Keratinocyte (primary cell): ENCODE results near the gene MYEF2. TPM values are rescaled to one million over a fixed set of nuclear protein-coding genes. Genes with fewer than 3 reads are reported as not detected.

ENCODE experiments used
- DNase-seq: peaks from one replicate; pipeline ENCODE4 v3.0.0-alpha.2; 2011; ENCODE audit warnings: low read depth, missing footprints, low spot score
- FAIRE-seq: peaks from 2 replicates; lab custom pipeline; 2011; peaks lifted over from hg19 to GRCh38; lab: Jason Lieb, UNC
- H2AFZ ChIP-seq: 2 replicates; pipeline ENCODE4 v1.6.0; 2012; ENCODE audit warnings: low read length, control low read depth, inconsistent platforms; ENCODE audit not compliant: control insufficient read depth
- H3K27ac ChIP-seq: 2 replicates; pipeline ENCODE4 v1.5.1; 2011; ENCODE audit warnings: low read length; ENCODE audit not compliant: control insufficient read depth, insufficient read depth
- H3K27me3 ChIP-seq: 3 replicates; pipeline ENCODE4 v1.6.0; 2011; ENCODE audit warnings: low read length; ENCODE audit not compliant: control insufficient read depth, insufficient read depth; ENCODE audit errors: extremely low read depth
- H3K36me3 ChIP-seq, 2 experiments: 2 replicates in 1 of 2; 3 replicates in 1 of 2; pipeline ENCODE4 v1.5.1; 2011; ENCODE audit warnings: low read length in 2 of 2, mild to moderate bottlenecking in 1 of 2; ENCODE audit not compliant: control insufficient read depth in 2 of 2, insufficient read depth in 2 of 2; ENCODE audit errors: extremely low read depth in 1 of 2
- H3K4me1 ChIP-seq: 3 replicates; pipeline ENCODE4 v1.5.1; 2011; ENCODE audit warnings: low read length; ENCODE audit not compliant: control insufficient read depth, insufficient read depth; ENCODE audit errors: extremely low read depth
- H3K4me2 ChIP-seq: 3 replicates; pipeline ENCODE4 v1.6.0; 2011; ENCODE audit warnings: low read depth, low read length; ENCODE audit not compliant: control insufficient read depth, insufficient read depth; ENCODE audit errors: extremely low read depth
- H3K4me3 ChIP-seq, 3 experiments: fragments of 200-600 bp in 1 of 3; sonication (generic) in 1 of 3; 2 replicates in 2 of 3; 3 replicates in 1 of 3; pipeline ENCODE4 v1.5.1; 2011 to 2016; ENCODE audit warnings: low read length in 3 of 3, mild to moderate bottlenecking in 3 of 3, control low read depth in 2 of 3, inconsistent platforms in 1 of 3, low read depth in 1 of 3, mixed read lengths in 1 of 3, mixed run types in 1 of 3, moderate library complexity in 1 of 3; ENCODE audit not compliant: control insufficient read depth in 2 of 3, insufficient read depth in 2 of 3; ENCODE audit errors: extremely low read depth in 1 of 3
- H3K79me2 ChIP-seq: 2 replicates; pipeline ENCODE4 v1.6.0; 2012; ENCODE audit warnings: low read length; ENCODE audit not compliant: control insufficient read depth, insufficient read depth
- H3K9ac ChIP-seq: 3 replicates; pipeline ENCODE4 v1.6.0; 2011; ENCODE audit warnings: low read length; ENCODE audit not compliant: control insufficient read depth, insufficient read depth; ENCODE audit errors: extremely low read depth
- H3K9me1 ChIP-seq: 3 replicates; pipeline ENCODE4 v1.6.0; 2011; ENCODE audit warnings: low read length; ENCODE audit not compliant: control insufficient read depth, insufficient read depth; ENCODE audit errors: extremely low read depth
- H3K9me3 ChIP-seq: 2 replicates; pipeline ENCODE4 v1.5.1; 2012; ENCODE audit warnings: low read depth, low read length; ENCODE audit not compliant: control insufficient read depth
- H4K20me1 ChIP-seq: 3 replicates; pipeline ENCODE4 v1.6.0; 2011; ENCODE audit warnings: low read length; ENCODE audit not compliant: control insufficient read depth, insufficient read depth; ENCODE audit errors: extremely low read depth
- EZH2 ChIP-seq: IDR thresholded peaks from one replicate; pipeline ENCODE4 v1.6.1; 2012; ENCODE audit warnings: inconsistent platforms, mild to moderate bottlenecking, low read length, moderate library complexity
- dilution Hi-C: fragments of 300-500 bp; cut with MboI; formaldehyde crosslinking; loops from one replicate; pipeline ENCODE4 v1.7.0; 2020; ENCODE audit warnings: low sequenced_read_pairs; ENCODE audit not compliant: extremely low pct_ligation_motif_present
- polyA plus RNA-seq, 5 experiments: library from polyadenylated mRNA; depleted of rRNA in 3 of 5; stranded (reverse) in 3 of 5; stranded (forward) in 1 of 5; unstranded in 1 of 5; fragments of >200 nt; gene quantifications; 1 replicate in 1 of 5; 2 replicates in 3 of 5; 3 replicates in 1 of 5; pipeline versions ENCODE4 v1.2.1 to v1.2.3, GENCODE V29; 2011 to 2012; ENCODE audit warnings: missing spikeins in 2 of 5, low read depth in 1 of 5, low replicate concordance in 1 of 5
- TF ChIP-seq, protein P1 (sequence below), 3 experiments: IDR thresholded peaks in 1 of 3; conservative IDR thresholded peaks in 1 of 3; optimal IDR thresholded peaks in 1 of 3; 2 replicates in 2 of 3; 3 replicates in 1 of 3; pipeline versions ENCODE3 to v1.5.1; 2011; ENCODE audit warnings: low read length in 3 of 3, mild to moderate bottlenecking in 3 of 3, moderate library complexity in 2 of 3, control low read depth in 1 of 3, inconsistent platforms in 1 of 3; ENCODE audit not compliant: insufficient read depth in 2 of 3; ENCODE audit errors: extremely low read depth in 1 of 3

Gene MYEF2
- polyA plus RNA-seq, 1 donor (not counting 4 experiments of a cell fraction or from before 2014, with no cell fraction given) = 2.8 TPM

DNA sequence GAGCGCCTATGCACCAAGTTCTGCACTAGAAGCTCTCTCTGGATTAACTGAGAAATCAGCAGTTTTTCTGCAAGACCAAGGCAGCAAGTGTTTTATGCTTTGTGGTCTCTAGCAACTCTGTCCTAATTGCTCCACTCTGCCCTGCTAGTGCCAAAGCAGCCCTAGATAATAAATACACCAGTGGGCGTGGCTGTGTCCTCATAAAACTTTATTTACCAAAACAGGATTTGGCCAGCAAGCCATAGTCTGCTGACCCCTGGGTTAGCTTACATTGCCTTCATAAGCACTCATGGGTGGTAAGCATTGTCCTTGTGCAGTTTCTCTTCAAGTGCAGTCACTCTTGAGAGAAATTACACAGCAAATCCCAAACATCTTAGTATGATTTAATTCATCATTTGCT, 88.0 kb downstream of the MYEF2 start:
- H3K4me2 ChIP-seq = no peak overlapping the region
- H4K20me1 ChIP-seq = no peaks in the 10 kb centered on the region
- no peak overlapping the region for H3K9ac ChIP-seq
- no peak overlapping the region for H3K4me3 ChIP-seq
- no peaks in the 10 kb centered on the region for H3K36me3 ChIP-seq
- no peaks in the 10 kb centered on the region for H3K79me2 ChIP-seq
- FAIRE-seq (no peak), DNase-seq (no peak)
- no peaks in the 10 kb centered on the region for H3K9me3 ChIP-seq
- H3K27ac ChIP-seq = no peak overlapping the region
- no peak overlapping the region for H2AFZ ChIP-seq
- dilution Hi-C loops = no loop called here
- H3K4me1 ChIP-seq = no peaks in the 10 kb centered on the region
- no peaks in the 10 kb centered on the region for H3K9me1 ChIP-seq
- TF ChIP-seq, protein P1, sequence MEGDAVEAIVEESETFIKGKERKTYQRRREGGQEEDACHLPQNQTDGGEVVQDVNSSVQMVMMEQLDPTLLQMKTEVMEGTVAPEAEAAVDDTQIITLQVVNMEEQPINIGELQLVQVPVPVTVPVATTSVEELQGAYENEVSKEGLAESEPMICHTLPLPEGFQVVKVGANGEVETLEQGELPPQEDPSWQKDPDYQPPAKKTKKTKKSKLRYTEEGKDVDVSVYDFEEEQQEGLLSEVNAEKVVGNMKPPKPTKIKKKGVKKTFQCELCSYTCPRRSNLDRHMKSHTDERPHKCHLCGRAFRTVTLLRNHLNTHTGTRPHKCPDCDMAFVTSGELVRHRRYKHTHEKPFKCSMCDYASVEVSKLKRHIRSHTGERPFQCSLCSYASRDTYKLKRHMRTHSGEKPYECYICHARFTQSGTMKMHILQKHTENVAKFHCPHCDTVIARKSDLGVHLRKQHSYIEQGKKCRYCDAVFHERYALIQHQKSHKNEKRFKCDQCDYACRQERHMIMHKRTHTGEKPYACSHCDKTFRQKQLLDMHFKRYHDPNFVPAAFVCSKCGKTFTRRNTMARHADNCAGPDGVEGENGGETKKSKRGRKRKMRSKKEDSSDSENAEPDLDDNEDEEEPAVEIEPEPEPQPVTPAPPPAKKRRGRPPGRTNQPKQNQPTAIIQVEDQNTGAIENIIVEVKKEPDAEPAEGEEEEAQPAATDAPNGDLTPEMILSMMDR (optimal IDR thresholded peaks at IDR 0.05 in 1 of 3, IDR thresholded peaks at IDR 0.05 in 1 of 3, conservative IDR thresholded peaks at IDR 0.05 in 1 of 3; ENCODE audit: extremely low read depth in 1 of 3, insufficient read depth in 2 of 3, low read length in 3 of 3) = no peak
- TF ChIP-seq EZH2 = no peak
- H3K27me3 ChIP-seq = no peaks in the 10 kb centered on the region

DNA sequence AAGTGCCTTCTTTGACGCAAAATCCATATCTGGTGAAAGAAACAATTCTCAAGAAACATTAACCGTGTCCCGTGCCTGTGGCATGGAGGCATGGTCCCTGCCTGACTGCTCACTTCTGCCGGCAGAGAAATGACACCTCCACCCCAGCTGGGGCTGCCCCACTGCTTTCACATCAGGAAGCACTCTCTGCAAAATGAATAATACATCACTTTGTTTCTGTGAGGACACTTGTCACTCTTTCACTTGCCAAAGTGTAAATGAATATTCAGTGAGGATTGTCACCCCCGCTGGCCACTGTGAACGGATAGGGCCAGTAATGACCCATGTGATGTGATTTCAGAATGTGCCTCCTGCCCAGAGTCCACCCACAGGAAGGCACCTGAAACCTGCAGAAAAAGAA, 88.4 kb downstream of the MYEF2 start:
- H3K27me3 ChIP-seq = no peaks in the 10 kb centered on the region
- no peaks in the 10 kb centered on the region for H4K20me1 ChIP-seq
- H2AFZ ChIP-seq = no peak overlapping the region
- no peaks in the 10 kb centered on the region for H3K36me3 ChIP-seq
- no peak overlapping the region for H3K27ac ChIP-seq
- H3K9me3 ChIP-seq = no peaks in the 10 kb centered on the region
- no peaks in the 10 kb centered on the region for H3K9me1 ChIP-seq
- no peaks in the 10 kb centered on the region for H3K79me2 ChIP-seq
- dilution Hi-C loops = no loop called here
- FAIRE-seq (no peak), DNase-seq (no peak)
- no peak for TF ChIP-seq EZH2
- TF ChIP-seq, protein P1 (optimal IDR thresholded peaks at IDR 0.05 in 1 of 3, IDR thresholded peaks at IDR 0.05 in 1 of 3, conservative IDR thresholded peaks at IDR 0.05 in 1 of 3; ENCODE audit: extremely low read depth in 1 of 3, insufficient read depth in 2 of 3, low read length in 3 of 3) = no peak
- no peaks in the 10 kb centered on the region for H3K4me1 ChIP-seq
- no peak overlapping the region for H3K4me2 ChIP-seq
- no peak overlapping the region for H3K9ac ChIP-seq
- no peak overlapping the region for H3K4me3 ChIP-seq
